GM12864 (cell line): ENCODE results near the gene ALX4.

ENCODE experiments used
- DNase-seq: peaks from one replicate; pipeline ENCODE4 v3.0.0-alpha.2; 2011; ENCODE audit warnings: low read depth
- H3K4me3 ChIP-seq: 2 replicates; pipeline ENCODE4 v1.5.1; 2011; ENCODE audit warnings: mild to moderate bottlenecking, low read depth, low read length, control low read depth
- CTCF ChIP-seq: IDR thresholded peaks from 2 replicates; pipeline ENCODE4 v1.5.1; 2011; ENCODE audit warnings: low read depth, mild to moderate bottlenecking, moderate library complexity, low read length, control low read depth, inconsistent platforms; ENCODE audit errors: missing control alignments

ALX4 gene

GRCh38 chr11:44275961-44276550 is 33.9 kb downstream of the ALX4 start:
- TF ChIP-seq CTCF, result no peak
- no peak overlapping the region for H3K4me3 ChIP-seq
- no peak for DNase-seq

- no peak for TF ChIP-seq CTCF
- no peak for DNase-seq
- no peak overlapping the region for H3K4me3 ChIP-seq
Observed at GRCh38 chr11:44275241-44275640, 34.7 kb downstream of the ALX4 start.

GRCh38 chr11:44274404-44274803 is 35.5 kb downstream of the ALX4 start:
- no peak for DNase-seq
- no peak overlapping the region for H3K4me3 ChIP-seq
- no peak for TF ChIP-seq CTCF

GRCh38 chr11:44271286-44271685 is 38.7 kb downstream of the ALX4 start:
- no peak for DNase-seq
- H3K4me3 ChIP-seq, result no peak overlapping the region
- no peak for TF ChIP-seq CTCF

- no peak overlapping the region for H3K4me3 ChIP-seq
- TF ChIP-seq CTCF, result no peak
- DNase-seq, result no peak
Observed at GRCh38 chr11:44270403-44271273, 39.3 kb downstream of the ALX4 start.

- DNase-seq, result no peak
- TF ChIP-seq CTCF, result no peak
- H3K4me3 ChIP-seq, result no peak overlapping the region
Observed at GRCh38 chr11:44269369-44270351, 40.3 kb downstream of the ALX4 start.
